GM18519 (cell line): ENCODE data around the gene ZNF385D.

Experiments
- ATAC-seq: cut with Tn5 transposase; IDR thresholded peaks from one replicate; pipeline ENCODE4 v1.9.1; 2021; ENCODE audit warnings: mild to moderate bottlenecking, moderate library complexity; ENCODE audit not compliant: unreplicated experiment, low FRiP score

The ZNF385D gene, protein sequence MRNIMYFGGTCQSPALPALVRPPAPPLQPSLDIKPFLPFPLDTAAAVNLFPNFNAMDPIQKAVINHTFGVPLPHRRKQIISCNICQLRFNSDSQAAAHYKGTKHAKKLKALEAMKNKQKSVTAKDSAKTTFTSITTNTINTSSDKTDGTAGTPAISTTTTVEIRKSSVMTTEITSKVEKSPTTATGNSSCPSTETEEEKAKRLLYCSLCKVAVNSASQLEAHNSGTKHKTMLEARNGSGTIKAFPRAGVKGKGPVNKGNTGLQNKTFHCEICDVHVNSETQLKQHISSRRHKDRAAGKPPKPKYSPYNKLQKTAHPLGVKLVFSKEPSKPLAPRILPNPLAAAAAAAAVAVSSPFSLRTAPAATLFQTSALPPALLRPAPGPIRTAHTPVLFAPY

DNA sequence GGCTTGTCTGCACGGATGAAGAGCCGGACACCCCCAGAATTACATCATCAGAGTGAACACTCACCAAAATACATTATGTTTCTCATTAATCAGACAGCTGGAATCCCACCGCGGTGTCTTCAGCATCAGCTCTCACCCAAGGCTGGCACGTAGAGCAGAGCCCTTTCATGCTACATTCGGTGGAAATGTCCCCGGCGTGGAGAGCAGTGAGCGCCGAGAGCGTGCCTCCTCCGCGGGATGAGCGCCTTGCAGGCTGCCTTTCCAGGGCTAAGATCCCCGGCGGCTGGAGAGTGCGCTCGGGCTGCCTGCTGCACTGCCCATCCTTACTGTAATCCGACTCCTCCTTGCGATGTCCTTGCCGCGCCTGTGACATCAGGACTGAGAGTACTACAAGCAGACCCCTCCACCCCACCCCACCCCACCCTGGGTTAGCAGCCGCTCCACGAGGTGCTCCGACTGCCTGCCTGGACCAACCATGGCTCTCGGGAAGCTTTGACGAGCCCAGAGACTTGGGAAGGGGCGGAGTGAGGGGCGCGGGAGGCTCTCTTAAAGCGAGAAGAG lies at the start of gene ZNF385D:
ZNF385D (minus strand) TSS at position 380 of the 561 bp plus-strand sequence; CDS start at position 86, 294 bp downstream.
- ATAC-seq = no peak

- no peak for ATAC-seq
Observed at GRCh38 chr3:21798356-21799088, 47.5 kb upstream of the ZNF385D start.

GRCh38 chr3:21795921-21796320 lies 44.9 kb upstream of the ZNF385D start:
- no peak for ATAC-seq

DNA sequence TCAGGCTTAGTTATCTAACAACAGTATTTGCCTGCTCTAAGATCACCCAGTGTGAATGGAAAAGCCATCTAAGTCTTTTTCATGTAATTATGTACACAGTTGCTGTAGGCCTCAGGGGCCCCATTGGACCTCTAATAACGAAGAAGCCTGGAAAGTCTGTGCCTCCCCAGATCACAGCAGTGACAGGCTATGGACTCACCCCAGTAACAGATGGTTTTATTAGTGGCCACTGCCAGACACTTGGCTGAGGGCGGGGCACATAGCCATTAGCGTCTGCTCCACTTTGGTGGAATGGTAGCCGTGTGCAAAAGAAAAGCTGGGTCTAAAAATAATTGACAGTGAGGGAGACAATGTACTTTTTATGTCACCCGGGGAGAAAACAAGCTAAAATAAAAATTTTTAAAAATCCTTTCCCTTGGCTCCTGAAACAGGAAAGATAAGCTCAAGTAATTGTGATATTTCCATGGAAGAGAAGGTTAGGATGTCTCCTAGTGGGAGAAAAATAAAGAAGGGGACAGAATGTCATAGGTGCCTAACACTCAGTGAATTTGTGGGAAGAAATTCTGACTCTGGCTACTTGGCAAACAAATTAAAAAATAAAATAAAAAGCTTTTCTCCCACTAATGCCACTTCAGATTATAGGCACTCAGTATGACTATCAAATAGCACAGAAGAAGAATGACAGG lies 44.3 kb upstream of the ZNF385D start:
- ATAC-seq = no peak

DNA sequence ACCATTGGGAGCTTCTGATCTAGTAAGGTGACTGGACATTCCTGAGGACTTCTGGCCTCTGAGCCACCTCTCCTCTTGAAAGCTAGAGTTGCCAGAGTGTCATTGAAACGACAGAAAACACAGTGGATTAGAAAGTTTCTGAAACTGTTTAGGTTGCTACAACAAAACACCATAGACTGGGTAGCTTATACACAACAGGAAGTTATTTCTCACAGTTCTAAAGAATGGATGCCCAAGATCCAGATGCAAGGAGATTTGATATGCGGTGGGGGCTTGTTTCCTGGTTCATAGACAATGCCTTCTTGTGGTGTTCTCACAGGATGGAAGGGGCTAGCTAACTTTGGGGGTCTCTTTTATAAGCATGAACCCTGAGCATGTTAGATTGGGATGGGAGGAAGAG lies 43.3 kb upstream of the ZNF385D start:
- ATAC-seq = no peak

DNA sequence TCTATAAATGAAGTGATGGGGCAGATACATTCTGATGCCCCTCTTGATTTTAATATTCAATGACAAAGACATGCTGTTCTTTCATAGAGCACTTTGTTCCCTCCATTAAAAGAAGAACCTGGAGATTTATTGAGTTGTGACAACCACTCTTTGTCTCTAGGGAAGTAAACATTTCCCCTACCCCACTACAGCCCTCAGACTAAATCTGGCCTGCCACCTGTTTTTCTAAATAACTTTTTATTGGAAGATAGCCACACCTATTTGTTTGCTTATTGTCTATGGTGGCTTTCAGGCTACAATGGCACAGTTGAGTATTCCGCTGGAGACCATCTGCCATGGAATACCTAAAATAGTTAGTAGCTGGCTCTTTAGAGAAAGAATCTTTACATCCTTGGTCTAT lies 41.2 kb upstream of the ZNF385D start:
- no peak for ATAC-seq

GRCh38 chr3:21791356-21791755 lies 40.3 kb upstream of the ZNF385D start:
- no peak for ATAC-seq

DNA sequence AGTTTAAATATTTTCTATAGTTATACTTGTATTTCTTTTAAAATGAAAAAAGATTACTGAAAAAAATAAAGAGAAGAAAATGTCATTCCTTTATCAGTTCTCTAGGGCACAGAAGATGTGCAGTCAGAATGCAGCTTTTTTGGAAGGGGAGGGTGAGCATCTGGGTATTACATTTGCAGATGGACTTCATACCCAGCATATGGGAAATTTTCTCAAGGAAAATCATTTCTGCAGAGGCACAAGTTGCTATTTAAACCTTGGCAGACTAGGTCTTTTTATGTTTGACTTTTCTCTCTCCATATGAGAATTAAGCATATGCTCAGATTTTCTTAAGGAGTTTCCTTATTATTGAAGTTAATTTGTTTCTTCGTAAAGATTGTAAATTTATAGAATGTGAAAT lies 39.5 kb upstream of the ZNF385D start:
- ATAC-seq = no peak

DNA sequence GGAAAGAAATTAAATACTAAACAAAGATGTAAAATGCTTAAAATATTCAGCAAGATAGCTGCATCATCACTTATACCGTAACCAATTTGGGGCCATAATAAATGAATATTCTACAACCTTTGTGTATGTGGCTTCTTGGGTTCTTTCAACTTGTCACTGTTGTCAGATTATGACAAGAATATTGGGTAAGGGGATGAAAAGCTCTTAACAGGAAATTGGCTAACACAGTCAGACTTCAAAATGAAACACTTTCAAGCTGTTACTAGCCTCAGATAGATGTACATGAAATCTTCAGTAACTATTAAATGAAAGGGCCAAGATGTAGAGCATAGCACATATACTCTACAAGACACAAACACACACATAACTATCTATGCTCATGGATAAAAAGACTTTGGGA lies 38.7 kb upstream of the ZNF385D start:
- ATAC-seq = no peak

DNA sequence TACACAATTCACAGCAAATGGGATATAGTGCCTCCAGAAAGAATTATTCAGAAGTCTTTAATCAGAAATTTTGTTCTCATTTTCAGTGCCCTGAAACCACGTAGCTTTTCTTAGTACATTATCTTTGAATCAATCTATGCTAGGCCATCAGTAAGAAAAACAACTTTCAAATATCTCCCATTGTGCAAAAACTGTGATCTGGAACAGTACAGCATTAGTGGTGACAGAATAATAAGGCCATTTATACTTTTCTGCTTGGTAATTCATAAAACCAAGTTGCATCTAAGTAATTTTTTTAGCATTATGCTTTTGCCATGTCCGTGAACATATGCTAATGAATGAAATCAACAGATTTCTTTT lies 35.4 kb upstream of the ZNF385D start:
- no peak for ATAC-seq

GRCh38 chr3:21785765-21786437 lies 34.9 kb upstream of the ZNF385D start:
- no peak for ATAC-seq

DNA sequence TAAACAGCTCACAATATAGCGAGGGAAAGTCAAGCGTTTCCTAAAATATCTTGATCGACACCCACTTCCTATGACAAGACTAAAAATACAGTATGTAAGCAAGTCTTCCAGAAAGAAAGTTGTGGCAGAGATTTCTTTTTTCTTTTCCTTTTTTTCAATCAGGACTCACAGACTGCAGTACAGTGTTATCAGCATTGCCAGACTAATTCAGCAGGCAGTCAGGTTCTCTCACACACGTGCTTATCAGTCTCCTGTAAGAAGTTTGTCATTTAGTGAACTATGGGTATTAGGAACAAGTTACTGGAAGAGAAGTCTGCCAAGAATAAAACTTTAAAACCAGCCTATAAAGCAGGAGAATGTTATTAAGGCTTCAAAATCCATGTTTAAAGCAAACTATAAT lies 32.8 kb upstream of the ZNF385D start:
- ATAC-seq = no peak

DNA sequence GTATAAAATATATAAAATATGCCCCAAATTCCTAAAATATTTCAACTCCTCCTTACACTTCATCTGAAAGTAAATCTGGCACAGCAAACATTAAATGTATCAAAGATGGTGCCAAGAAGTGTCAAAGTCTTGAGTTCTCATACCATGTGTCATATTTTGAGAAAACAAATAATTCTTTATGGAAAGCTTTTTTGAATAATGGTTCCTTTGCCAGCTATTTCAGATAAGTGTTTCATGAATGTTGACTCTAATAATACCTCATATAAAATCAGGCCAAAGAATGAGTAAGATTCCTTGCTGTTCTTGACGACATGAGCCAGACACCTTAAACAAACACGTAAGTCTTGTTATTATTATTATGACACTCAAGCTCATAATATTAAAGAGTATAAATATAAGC lies 30.3 kb upstream of the ZNF385D start:
- no peak for ATAC-seq

DNA sequence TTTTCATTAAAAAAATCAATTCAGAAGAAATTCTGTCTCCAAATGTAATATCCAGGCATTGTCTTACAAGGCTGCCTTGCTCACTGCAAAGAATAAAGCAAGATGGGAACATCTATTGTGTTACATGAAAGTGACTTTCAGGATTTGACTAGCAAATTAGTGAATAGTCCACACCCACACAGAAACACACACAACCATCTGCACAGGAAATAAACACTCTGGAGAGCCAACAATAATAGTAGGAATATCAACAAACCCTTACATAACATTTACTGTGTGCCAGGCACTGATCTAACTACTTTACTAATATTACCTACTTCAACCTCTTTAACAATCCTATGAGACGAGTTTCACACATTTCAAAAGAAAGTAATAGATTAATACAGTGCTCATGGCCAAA lies 28.9 kb upstream of the ZNF385D start:
- no peak for ATAC-seq

GRCh38 chr3:21778715-21779114 lies 27.7 kb upstream of the ZNF385D start:
- no peak for ATAC-seq

- ATAC-seq = no peak
Observed at GRCh38 chr3:21777821-21778220, 26.8 kb upstream of the ZNF385D start.

DNA sequence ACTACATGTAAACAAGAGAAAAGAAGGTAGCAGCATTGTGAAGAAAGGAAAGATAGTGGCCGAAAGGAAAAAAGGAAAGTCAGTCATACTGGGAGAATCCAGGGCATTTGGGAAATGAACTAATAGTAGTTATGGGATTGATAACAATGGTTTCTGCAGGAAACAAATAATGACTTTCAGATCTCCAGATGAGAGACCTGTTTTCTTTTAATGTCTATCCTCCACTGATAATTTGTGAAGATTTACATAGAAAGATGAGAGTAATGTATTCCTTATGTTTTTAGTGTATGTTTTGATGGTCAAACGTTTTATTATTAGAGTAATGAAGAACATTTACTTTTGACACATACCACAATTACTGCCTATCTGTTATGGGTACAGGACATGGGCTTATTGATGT lies 15.0 kb upstream of the ZNF385D start:
- no peak for ATAC-seq

GRCh38 chr3:21755896-21756295 lies 4.9 kb upstream of the ZNF385D start:
- ATAC-seq = no peak

- no peak for ATAC-seq
Observed at GRCh38 chr3:21754839-21755238, 3.8 kb upstream of the ZNF385D start.

DNA sequence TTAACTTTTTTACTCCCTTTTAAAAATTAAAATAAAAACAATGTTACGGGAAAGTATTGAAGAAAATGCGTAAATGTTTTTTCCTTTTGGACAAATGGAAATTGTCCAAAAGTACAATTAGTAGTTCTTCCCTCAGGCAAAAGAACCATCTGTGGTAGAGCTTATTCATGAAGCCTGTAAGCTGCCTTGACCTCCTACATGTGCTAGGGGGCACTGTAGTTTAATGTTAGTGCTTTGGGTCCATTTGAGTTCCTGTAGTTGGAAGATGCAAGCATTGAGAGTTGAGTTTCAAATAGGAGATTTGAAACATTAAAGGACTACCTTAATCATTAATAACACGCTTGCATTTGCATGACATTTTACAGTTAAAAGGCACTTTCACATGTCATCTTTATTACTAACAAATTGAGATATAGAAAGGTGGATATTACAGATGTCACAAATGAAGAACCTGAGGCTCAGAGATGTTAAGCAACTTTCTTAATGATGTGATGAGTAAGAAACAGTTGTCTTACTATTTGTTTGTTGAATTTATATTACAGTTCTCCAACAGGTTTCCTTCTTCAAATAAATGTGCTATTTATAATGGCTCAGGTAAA lies 1.8 kb upstream of the ZNF385D start:
- no peak for ATAC-seq
